HCT116 (cell line): ENCODE measurements around the gene TFF1. TPM values are rescaled to one million over a fixed set of nuclear protein-coding genes. Genes with fewer than 3 reads are reported as not detected.

ENCODE experiments used
- ATAC-seq: fragments of 200-7000 bp; cut with Tn5 transposase; 2 replicates; pipeline ENCODE4 v1.9.1; 2020; ENCODE audit warnings: mild to moderate bottlenecking, moderate library complexity
- BruUV-seq: library from RNA; stranded (reverse); fragments of 400-500 nt; replicated peaks from 2 replicates; lab custom pipeline; 2021; lab: Mats Ljungman, UMichigan
- CTCF ChIA-PET: fragments of 300-600 bp; sonication (Branson Sonifier 250); formaldehyde crosslinking; loops from one replicate; lab custom pipeline; 2021; ENCODE audit warnings: antibody characterized with exemption; lab: Charles Lee
- POLR2A ChIA-PET: fragments of 300-600, 350-600 bp; sonication (Branson Sonifier 250); formaldehyde crosslinking; loops from one replicate; lab custom pipeline; 2021; ENCODE audit warnings: antibody characterized with exemption; lab: Charles Lee
- RAD21 ChIA-PET, 2 experiments: fragments of 300-600 bp; sonication (Branson Sonifier 250); formaldehyde crosslinking; loops; one replicate each; lab custom pipeline; 2023; ENCODE audit warnings: low total read pairs in 2 of 2; ENCODE audit not compliant: uncharacterized antibody in 2 of 2, unreplicated experiment in 2 of 2, low non-redundant PET in 1 of 2; lab: Charles Lee
- DNase-seq: peaks from one replicate; pipeline ENCODE4 v3.0.0-alpha.2; 2010; ENCODE audit warnings: low read depth, low spot score
- H2AFZ ChIP-seq: fragments of 200-600 bp; shearing (Covaris generic), sonication (generic); 2 replicates; pipeline ENCODE4 v1.6.1; 2017; ENCODE audit warnings: low read depth, mixed run types, mixed read lengths, antibody characterized with exemption, low read length; ENCODE audit not compliant: poor library complexity, severe bottlenecking
- H3K27ac ChIP-seq: 2 replicates; pipeline ENCODE4 v1.5.1; 2012; ENCODE audit warnings: low read depth, low read length
- H3K27me3 ChIP-seq: fragments of 200-600 bp; sonication (generic); 2 replicates; pipeline ENCODE4 v1.6.1; 2016; ENCODE audit warnings: mixed run types, low read length, mixed read lengths; ENCODE audit not compliant: insufficient read depth
- H3K36me3 ChIP-seq, 2 experiments: fragments of 200-500 bp in 1 of 2; fragments of 200-600 bp in 1 of 2; sonication (Bioruptor generic) in 1 of 2; sonication (generic) in 1 of 2; 2 replicates each; pipeline versions ENCODE4 v1.5.1 to v1.6.1; 2014 to 2016; ENCODE audit warnings: low read length in 2 of 2, inconsistent platforms in 1 of 2, mixed read lengths in 1 of 2, mixed run types in 1 of 2; ENCODE audit not compliant: insufficient read depth in 2 of 2, control insufficient read depth in 1 of 2
- H3K4me1 ChIP-seq, 2 experiments: fragments of 200-600 bp in 1 of 2; sonication (generic) in 1 of 2; 2 replicates each; pipeline versions ENCODE4 v1.5.1 to v1.6.1; 2012 to 2017; ENCODE audit warnings: low read length in 2 of 2, inconsistent platforms in 1 of 2, mild to moderate bottlenecking in 1 of 2, mixed read lengths in 1 of 2, mixed run types in 1 of 2, moderate library complexity in 1 of 2; ENCODE audit not compliant: insufficient read depth in 2 of 2, control insufficient read depth in 1 of 2
- H3K4me2 ChIP-seq: fragments of 200-600 bp; sonication (generic); 2 replicates; pipeline ENCODE4 v1.6.1; 2017; ENCODE audit warnings: mixed run types, low read length, mixed read lengths
- H3K4me3 ChIP-seq, 2 experiments: fragments of 200-600 bp in 1 of 2; sonication (generic) in 1 of 2; replicated peaks in 1 of 2; 2 replicates each; pipeline ENCODE4 v1.5.1; 2011 to 2016; ENCODE audit warnings: low read length in 2 of 2, control low read depth in 1 of 2, low read depth in 1 of 2, mild to moderate bottlenecking in 1 of 2, mixed read lengths in 1 of 2, mixed run types in 1 of 2
- H3K79me2 ChIP-seq: fragments of 200-600 bp; sonication (generic); 2 replicates; pipeline ENCODE4 v1.6.1; 2017; ENCODE audit warnings: mild to moderate bottlenecking, mixed run types, low read length, moderate library complexity, mixed read lengths; ENCODE audit not compliant: insufficient read depth
- H3K9ac ChIP-seq: fragments of 200-600 bp; sonication (generic); 2 replicates; pipeline ENCODE4 v1.6.1; 2016; ENCODE audit warnings: low read length, mixed read lengths
- H3K9me2 ChIP-seq: fragments of 200-600 bp; sonication (generic), shearing (Covaris generic); 2 replicates; pipeline ENCODE4 v1.6.1; 2017; ENCODE audit warnings: mixed run types, mild to moderate bottlenecking, moderate library complexity; ENCODE audit not compliant: insufficient read depth
- H3K9me3 ChIP-seq, 2 experiments: fragments of 200-500 bp in 1 of 2; fragments of 200-600 bp in 1 of 2; sonication (Bioruptor generic) in 1 of 2; sonication (generic) in 1 of 2; 2 replicates each; pipeline ENCODE4 v1.6.1; 2014 to 2017; ENCODE audit warnings: low read length in 2 of 2, mixed read lengths in 2 of 2, inconsistent platforms in 1 of 2, low read depth in 1 of 2, mild to moderate bottlenecking in 1 of 2, mixed run types in 1 of 2, moderate library complexity in 1 of 2; ENCODE audit not compliant: control insufficient read depth in 1 of 2, insufficient read depth in 1 of 2
- H4K20me1 ChIP-seq: fragments of 200-600 bp; sonication (generic), shearing (Covaris generic); 2 replicates; pipeline ENCODE4 v1.6.1; 2017; ENCODE audit warnings: mixed run types, mild to moderate bottlenecking, moderate library complexity; ENCODE audit not compliant: insufficient read depth
- CEBPB ChIP-seq: IDR thresholded peaks from 2 replicates; pipeline ENCODE4 v1.6.1; 2012; ENCODE audit warnings: low read depth
- CTCF ChIP-seq, 3 experiments: fragments of 200-600 bp in 1 of 3; sonication (generic) in 1 of 3; IDR thresholded peaks in 2 of 3; conservative IDR thresholded peaks in 1 of 3; 2 replicates each; pipeline ENCODE4 v1.5.1; 2012 to 2017; ENCODE audit warnings: low read depth in 2 of 3, low read length in 2 of 3, antibody characterized with exemption in 1 of 3, borderline replicate concordance in 1 of 3, control low read depth in 1 of 3, mild to moderate bottlenecking in 1 of 3, mixed read lengths in 1 of 3, mixed run types in 1 of 3, moderate library complexity in 1 of 3; ENCODE audit not compliant: insufficient read depth in 1 of 3
- EGR1 ChIP-seq: IDR thresholded peaks from 2 replicates; pipeline ENCODE4 v1.6.1; 2012; ENCODE audit warnings: low read depth
- ELF1 ChIP-seq: IDR thresholded peaks from 2 replicates; pipeline ENCODE4 v1.6.1; 2012; ENCODE audit warnings: low read depth, borderline replicate concordance
- EZH2 ChIP-seq: fragments of 200-600 bp; sonication (generic); IDR thresholded peaks from 2 replicates; pipeline ENCODE4 v1.6.1; 2017; ENCODE audit warnings: antibody characterized with exemption, mixed run types
- EZH2phosphoT487 ChIP-seq: fragments of 200-600 bp; IDR thresholded peaks from 2 replicates; pipeline ENCODE4 v1.6.1; 2018; ENCODE audit warnings: antibody characterized with exemption, borderline replicate concordance
- FOSL1 ChIP-seq: IDR thresholded peaks from 2 replicates; pipeline ENCODE4 v1.6.1; 2012; ENCODE audit warnings: low read depth
- JUND ChIP-seq: IDR thresholded peaks from 2 replicates; pipeline ENCODE4 v1.6.1; 2012
- POLR2A ChIP-seq: IDR thresholded peaks from 2 replicates; pipeline ENCODE4 v1.7.0; 2011; ENCODE audit warnings: borderline replicate concordance; ENCODE audit not compliant: insufficient read depth, insufficient read length; ENCODE audit errors: extremely low read depth
- POLR2AphosphoS5 ChIP-seq: IDR thresholded peaks from 2 replicates; pipeline ENCODE4 v1.6.1; 2011; ENCODE audit warnings: mild to moderate bottlenecking, low read depth, low read length, moderate library complexity
- RAD21 ChIP-seq: IDR thresholded peaks from 2 replicates; pipeline ENCODE4 v1.6.1; 2012; ENCODE audit warnings: low read depth, mild to moderate bottlenecking
- SIN3A ChIP-seq: IDR thresholded peaks from 2 replicates; pipeline ENCODE4 v1.6.1; 2012; ENCODE audit warnings: low read depth
- SP1 ChIP-seq: IDR thresholded peaks from 2 replicates; pipeline ENCODE4 v1.6.1; 2012; ENCODE audit warnings: low read depth
- SRF ChIP-seq: IDR thresholded peaks from 2 replicates; pipeline ENCODE4 v1.6.1; 2012; ENCODE audit warnings: low read depth
- TCF7L2 ChIP-seq: IDR thresholded peaks from 2 replicates; pipeline ENCODE4 v1.7.0; 2011; ENCODE audit warnings: borderline replicate concordance, inconsistent platforms; ENCODE audit not compliant: insufficient read depth, insufficient read length; ENCODE audit errors: extremely low read depth
- YY1 ChIP-seq: IDR thresholded peaks from 2 replicates; pipeline ENCODE4 v1.6.1; 2011; ENCODE audit warnings: low read length, low read depth, moderate library complexity, mild to moderate bottlenecking; ENCODE audit not compliant: insufficient replicate concordance; ENCODE audit errors: extremely low read depth
- ZFX ChIP-seq: fragments of 450-650 bp; IDR thresholded peaks from 2 replicates; pipeline ENCODE4 v1.6.1; 2017
- ZNF274 ChIP-seq: fragments of 200-500 bp; sonication (Bioruptor generic); IDR thresholded peaks from 2 replicates; pipeline ENCODE4 v1.6.1; 2014; ENCODE audit warnings: mild to moderate bottlenecking, low read depth, low read length, inconsistent platforms
- intact Hi-C: fragments of 100-400 bp; cut with micrococcal nuclease; formaldehyde crosslinking; loops from 2 replicates; pipeline ENCODE4 v1.10.0; 2022
- total RNA-seq: library from RNA; stranded (reverse); gene quantifications from one replicate; pipeline ENCODE4 v1.2.1, GENCODE V29; 2021; ENCODE audit not compliant: unreplicated experiment

The TFF1 gene
- total RNA-seq, 1 experiment from 2014 or later, result 0.61 TPM

- Histone ChIP-seq H3K9ac (no peak overlapping the region), H2AFZ (no peak overlapping the region), H3K4me1 (no peaks in the 10 kb centered on the region), H3K36me3 (no peaks in the 10 kb centered on the region), H3K9me2 (no peaks in the 10 kb centered on the region), H3K27me3 (no peaks in the 10 kb centered on the region), H3K79me2 (no peaks in the 10 kb centered on the region), H3K4me2 (no peak overlapping the region), H3K9me3 (no peaks in the 10 kb centered on the region), H4K20me1 (no peaks in the 10 kb centered on the region), H3K4me3 (no peak overlapping the region), H3K27ac (no peak overlapping the region)
- BruUV-seq, result no TSS peak
- DNase-seq (no peak), ATAC-seq (no peak)
- TF ChIP-seq FOSL1, result no peak
- no peak for TF ChIP-seq CTCF (IDR thresholded peaks at IDR 0.05 in 2 of 3, conservative IDR thresholded peaks at IDR 0.05 in 1 of 3; ENCODE audit: borderline replicate concordance in 1 of 3, insufficient read depth in 1 of 3, low read depth in 2 of 3, low read length in 2 of 3)
- no peak for TF ChIP-seq POLR2A
- ChIA-PET RAD21 (no interaction called here), CTCF (no interaction called here), POLR2A (no interaction called here)
- intact Hi-C loops, result no loop called here
Measured at GRCh38 chr21:42365770-42366169, 565 bp downstream of the TFF1 start.

- Histone ChIP-seq H3K4me2 (no peak overlapping the region), H3K36me3 (no peaks in the 10 kb centered on the region), H3K9ac (no peak overlapping the region)
- CTCF ChIA-PET, result no interaction called here
- no peak for TF ChIP-seq CEBPB
- no peak for TF ChIP-seq POLR2AphosphoS5
- no peak for TF ChIP-seq POLR2A
- no peak for TF ChIP-seq EGR1
- TF ChIP-seq EZH2, result no peak
- TF ChIP-seq YY1, result no peak
- TF ChIP-seq FOSL1, result no peak
- no peak for TF ChIP-seq EZH2phosphoT487
- TF ChIP-seq RAD21, result no peak
- TF ChIP-seq SP1, result no peak
- TF ChIP-seq SRF, result no peak
- TF ChIP-seq TCF7L2, result no peak
- TF ChIP-seq CTCF (IDR thresholded peaks at IDR 0.05 in 2 of 3, conservative IDR thresholded peaks at IDR 0.05 in 1 of 3; ENCODE audit: borderline replicate concordance in 1 of 3, insufficient read depth in 1 of 3, low read depth in 2 of 3, low read length in 2 of 3), result no peak
- TF ChIP-seq ELF1, result no peak
- no peak for TF ChIP-seq ZFX
- no peak for TF ChIP-seq ZNF274
- no peak for TF ChIP-seq SIN3A
- TF ChIP-seq JUND, result no peak
- TF ChIP-seq, all 23 proteins: peak for 0
- Histone ChIP-seq H3K4me1 (no peaks in the 10 kb centered on the region), H3K9me3 (no peaks in the 10 kb centered on the region), H3K27me3 (no peaks in the 10 kb centered on the region), H3K79me2 (no peaks in the 10 kb centered on the region), H4K20me1 (no peaks in the 10 kb centered on the region), H3K27ac (no peak overlapping the region), H2AFZ (no peak overlapping the region), H3K4me3 (no peak overlapping the region), H3K9me2 (no peaks in the 10 kb centered on the region)
- no TSS peak for BruUV-seq
- ChIA-PET POLR2A (no interaction called here), RAD21 (no interaction called here)
- intact Hi-C loops, result no loop called here
- DNase-seq (no peak), ATAC-seq (no peak)
Measured at GRCh38 chr21:42364304-42364865, 1.9 kb downstream of the TFF1 start.
